Thyroid gland (tissue), 4 donors: ENCODE results near the gene WDCP. TPM values are rescaled to one million over a fixed set of nuclear protein-coding genes. Genes with fewer than 3 reads are reported as not detected.

Experiments
- DNase-seq, 2 donors: peaks; one replicate each; pipeline ENCODE4 v3.0.0-alpha.2; 2019
- H3K27ac ChIP-seq, 3 donors: fragments of 200-600 bp; sonication (generic); 1 replicate in 2 of 3; 2 replicates in 1 of 3; pipeline ENCODE4 v1.5.1; 2016 to 2019; ENCODE audit warnings: mild to moderate bottlenecking in 1 of 3, moderate library complexity in 1 of 3
- H3K27me3 ChIP-seq: fragments of 200-600 bp; sonication (generic); one replicate; pipeline ENCODE4 v1.5.1; 2019
- H3K36me3 ChIP-seq, 2 donors: fragments of 200-600 bp; sonication (generic); one replicate each; pipeline ENCODE4 v1.5.1; 2016 to 2019
- H3K4me1 ChIP-seq, 2 donors: fragments of 200-600 bp; sonication (generic); one replicate each; pipeline ENCODE4 v1.5.1; 2017 to 2019
- H3K4me3 ChIP-seq, 3 donors: fragments of 200-600 bp; sonication (generic); replicated peaks in 1 of 3; 1 replicate in 2 of 3; 2 replicates in 1 of 3; pipeline ENCODE4 v1.5.1; 2016; ENCODE audit warnings: mild to moderate bottlenecking in 1 of 3
- H3K9me3 ChIP-seq: fragments of 200-600 bp; sonication (generic); one replicate; pipeline ENCODE4 v1.5.1; 2017
- POLR2A ChIP-seq, 2 donors: fragments of 450-650 bp; IDR thresholded peaks; one replicate each; pipeline ENCODE4 v1.6.1; 2017; ENCODE audit warnings: antibody characterized with exemption in 2 of 2, mild to moderate bottlenecking in 2 of 2, moderate library complexity in 1 of 2
- WGBS, 2 donors: methylation state at CpG; one replicate each; pipeline ENCODE4 v1.1.5; 2017; 5-methylcytosine and 5-hydroxymethylcytosine counted together
- intact Hi-C: fragments of 100-400 bp; cut with DNase I; formaldehyde crosslinking; loops from one replicate; pipeline ENCODE4 v1.15.1; 2023
- total RNA-seq, 4 donors: library from RNA; depleted of rRNA; stranded (reverse); fragments of >200 nt; gene quantifications; one replicate each; pipeline ENCODE4 v1.2.3, GENCODE V29; 2016
- TF ChIP-seq, protein P1 (sequence below), 6 experiments: fragments of 200-600 bp in 3 of 6; fragments of 450-650 bp in 3 of 6; sonication (generic) in 3 of 6; IDR thresholded peaks; one replicate each; pipeline ENCODE4 v1.5.1; 2016 to 2019; ENCODE audit warnings: antibody characterized with exemption in 6 of 6, mild to moderate bottlenecking in 2 of 6, inconsistent platforms in 1 of 6, moderate library complexity in 1 of 6

Gene WDCP
- total RNA-seq, 4 donors from 2014 or later = 3.0 to 6.0 (median 4.6) TPM

GRCh38 chr2:24075915-24076848 is 29.0 kb upstream of the WDCP start, which contains the start of gene SF3B6:
SF3B6 (minus strand) TSS chr2:24076326; CDS start chr2:24076229, 97 bp downstream.
- Histone ChIP-seq H3K27ac (peak within 1 kb of the TSS; percentile 86 to 91 (median 91)), H3K36me3 (peaks cover 0 to 12% of the 10 kb centered on the region in 2 donors), H3K27me3 (no peaks in the 10 kb centered on the region), H3K4me3 (peak within 1 kb of the TSS; percentile 63 to 94 (median 79)), H3K4me1 (peaks cover 3 to 29% of the 10 kb centered on the region in 2 donors), H3K9me3 (no peaks in the 10 kb centered on the region)
- WGBS, 2 donors = 1 to 2% methylated on average over 55 to 58 of the region's 64 CpGs
- intact Hi-C loops = loop anchor here (10.0 kb wide), 1 partner anchor 141 kb away; no protein-coding TSS in a partner anchor
- DNase-seq = peak; percentile 100
- TF ChIP-seq, protein P1, sequence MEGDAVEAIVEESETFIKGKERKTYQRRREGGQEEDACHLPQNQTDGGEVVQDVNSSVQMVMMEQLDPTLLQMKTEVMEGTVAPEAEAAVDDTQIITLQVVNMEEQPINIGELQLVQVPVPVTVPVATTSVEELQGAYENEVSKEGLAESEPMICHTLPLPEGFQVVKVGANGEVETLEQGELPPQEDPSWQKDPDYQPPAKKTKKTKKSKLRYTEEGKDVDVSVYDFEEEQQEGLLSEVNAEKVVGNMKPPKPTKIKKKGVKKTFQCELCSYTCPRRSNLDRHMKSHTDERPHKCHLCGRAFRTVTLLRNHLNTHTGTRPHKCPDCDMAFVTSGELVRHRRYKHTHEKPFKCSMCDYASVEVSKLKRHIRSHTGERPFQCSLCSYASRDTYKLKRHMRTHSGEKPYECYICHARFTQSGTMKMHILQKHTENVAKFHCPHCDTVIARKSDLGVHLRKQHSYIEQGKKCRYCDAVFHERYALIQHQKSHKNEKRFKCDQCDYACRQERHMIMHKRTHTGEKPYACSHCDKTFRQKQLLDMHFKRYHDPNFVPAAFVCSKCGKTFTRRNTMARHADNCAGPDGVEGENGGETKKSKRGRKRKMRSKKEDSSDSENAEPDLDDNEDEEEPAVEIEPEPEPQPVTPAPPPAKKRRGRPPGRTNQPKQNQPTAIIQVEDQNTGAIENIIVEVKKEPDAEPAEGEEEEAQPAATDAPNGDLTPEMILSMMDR (IDR thresholded peaks at IDR 0.05) = peak in 1 of 6 experiments; percentile 6
- peak in 1 of 2 donors; percentile 80 for TF ChIP-seq POLR2A (IDR thresholded peaks at IDR 0.05)

DNA sequence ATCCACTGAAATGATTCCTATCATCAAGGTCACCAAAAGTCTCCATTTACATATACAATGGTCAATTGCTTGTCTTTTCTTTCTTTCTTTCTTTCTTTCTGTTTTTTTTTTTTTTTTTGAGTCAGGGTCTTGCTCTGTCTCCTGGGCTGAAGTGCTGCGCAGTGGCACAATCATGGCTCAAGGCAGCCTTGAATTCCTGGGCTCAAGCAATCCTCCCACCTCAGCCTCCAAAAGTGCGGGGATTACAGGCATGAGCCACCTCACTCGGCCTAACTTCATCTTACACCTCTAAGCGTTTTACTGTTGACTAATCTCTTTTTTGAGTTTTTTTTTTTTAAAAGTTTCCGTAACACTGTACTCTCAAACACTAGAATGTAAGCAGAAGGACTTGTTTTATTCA is 28.1 kb upstream of the WDCP start:
- no peak for DNase-seq
- no peak for TF ChIP-seq POLR2A (IDR thresholded peaks at IDR 0.05)
- TF ChIP-seq, protein P1 (IDR thresholded peaks at IDR 0.05) = no peak
- H3K4me3 ChIP-seq = peak overlapping the region in 2 of 3 donors; percentile 63 to 79
- peak overlapping the region in 2 of 3 donors; percentile 86 to 91 for H3K27ac ChIP-seq
- H3K4me1 ChIP-seq = peaks cover 3 to 20% of the 10 kb centered on the region in 2 donors
- intact Hi-C loops = loop anchor here (10.0 kb wide), 1 partner anchor 140 kb away; no protein-coding TSS in a partner anchor
- 61 to 67% methylated on average over 5 of the region's 5 CpGs for WGBS, 2 donors
- H3K27me3 ChIP-seq = no peaks in the 10 kb centered on the region
- H3K9me3 ChIP-seq = no peaks in the 10 kb centered on the region
- peaks cover 0 to 13% of the 10 kb centered on the region in 2 donors for H3K36me3 ChIP-seq

DNA sequence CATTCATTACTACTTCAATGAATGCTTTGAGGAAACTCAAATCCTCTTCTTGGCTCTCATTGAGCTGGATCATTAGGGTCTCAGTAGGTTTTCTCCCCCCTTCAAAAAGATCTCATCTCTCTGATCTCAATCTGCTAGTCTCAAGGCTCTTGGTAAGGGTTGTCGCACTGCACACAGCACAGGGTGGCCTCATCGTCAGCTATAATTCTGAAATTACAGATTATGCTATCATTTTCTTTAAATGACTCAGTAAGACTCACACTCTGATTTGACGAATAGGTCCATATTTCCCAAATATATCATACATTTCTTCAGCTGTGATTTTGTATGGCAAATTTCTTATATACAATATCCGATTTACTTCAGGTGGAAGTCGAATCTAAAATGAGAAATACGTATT is 26.6 kb upstream of the WDCP start:
- TF ChIP-seq, protein P1 (IDR thresholded peaks at IDR 0.05) = no peak
- TF ChIP-seq POLR2A (IDR thresholded peaks at IDR 0.05) = no peak
- WGBS, 2 donors = 93 to 94% methylated on average over 6 of the region's 6 CpGs
- H3K9me3 ChIP-seq = no peaks in the 10 kb centered on the region
- intact Hi-C loops = loop anchor here (10.0 kb wide), 1 partner anchor 139 kb away; no protein-coding TSS in a partner anchor
- peaks cover 3 to 19% of the 10 kb centered on the region in 2 donors for H3K4me1 ChIP-seq
- no peak for DNase-seq
- peaks cover 0 to 20% of the 10 kb centered on the region in 2 donors for H3K36me3 ChIP-seq
- no peak overlapping the region for H3K27ac ChIP-seq
- no peak overlapping the region for H3K4me3 ChIP-seq
- no peaks in the 10 kb centered on the region for H3K27me3 ChIP-seq

DNA sequence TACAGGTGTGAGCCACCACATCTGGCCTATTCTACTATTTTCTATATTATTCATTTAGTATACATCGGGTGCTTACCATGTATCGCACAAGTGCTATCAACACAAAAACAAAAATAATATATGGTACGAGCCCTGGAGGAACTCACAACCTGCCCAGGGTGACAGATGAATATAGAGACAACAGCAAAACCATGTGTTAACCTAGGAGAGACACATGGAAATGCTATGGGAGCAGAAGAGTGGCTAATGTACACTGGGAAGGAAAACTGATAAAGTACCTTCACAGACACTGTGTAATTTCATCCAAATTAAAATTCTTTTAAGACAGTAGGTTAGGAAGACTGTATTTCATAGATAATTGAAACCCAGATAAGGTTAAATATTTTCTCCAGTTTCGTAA is 25.1 kb upstream of the WDCP start:
- Histone ChIP-seq H3K9me3 (no peaks in the 10 kb centered on the region), H3K4me3 (no peak overlapping the region), H3K36me3 (peaks cover 11 to 36% of the 10 kb centered on the region in 2 donors), H3K4me1 (peaks cover 0 to 10% of the 10 kb centered on the region in 2 donors), H3K27ac (no peak overlapping the region), H3K27me3 (no peaks in the 10 kb centered on the region)
- 92 to 95% methylated on average over 4 of the region's 4 CpGs for WGBS, 2 donors
- TF ChIP-seq, protein P1 (IDR thresholded peaks at IDR 0.05) = no peak
- TF ChIP-seq POLR2A (IDR thresholded peaks at IDR 0.05) = no peak
- intact Hi-C loops = loop anchor here (10.0 kb wide), 1 partner anchor 137 kb away; no protein-coding TSS in a partner anchor
- no peak for DNase-seq
